SK-N-MC (cell line): ENCODE data around the gene DSTN.

Experiments
- EZH2 ChIP-seq: fragments of 200-600 bp; sonication (generic); IDR thresholded peaks from one replicate; pipeline ENCODE4 v1.6.1; 2017; ENCODE audit warnings: antibody characterized with exemption
- FOXP2 ChIP-seq: optimal IDR thresholded peaks from 2 replicates; pipeline ENCODE3; 2011; ENCODE audit warnings: mild to moderate bottlenecking, moderate library complexity; ENCODE audit not compliant: insufficient read depth; ENCODE audit errors: extremely low read length, control extremely low read depth
- POLR2AphosphoS5 ChIP-seq: IDR thresholded peaks from 2 replicates; pipeline ENCODE4 v1.6.1; 2012; ENCODE audit warnings: mild to moderate bottlenecking, low read depth, low read length, borderline replicate concordance

- TF ChIP-seq EZH2 (no peak), POLR2AphosphoS5 (no peak), FOXP2 (no peak)
These were observed 39.7 kb upstream of the DSTN start for GRCh38 chr20:17530153-17530552.
